Uterus (tissue), 2 donors: Measurements from ENCODE around the gene KRTAP11-1.

Source experiments
- POLR2A ChIP-seq, 2 donors: fragments of 450-650 bp; IDR thresholded peaks; one replicate each; pipeline ENCODE4 v1.6.1; 2016; ENCODE audit warnings: antibody characterized with exemption in 2 of 2, mild to moderate bottlenecking in 1 of 2, moderate library complexity in 1 of 2
- TF ChIP-seq, protein P1 (sequence below), 4 experiments: fragments of 200-600 bp in 2 of 4; fragments of 450-650 bp in 2 of 4; sonication (generic) in 2 of 4; IDR thresholded peaks; one replicate each; pipeline ENCODE4 v1.5.1; 2016 to 2019; ENCODE audit warnings: antibody characterized with exemption in 4 of 4, mild to moderate bottlenecking in 2 of 4, moderate library complexity in 1 of 4

DNA sequence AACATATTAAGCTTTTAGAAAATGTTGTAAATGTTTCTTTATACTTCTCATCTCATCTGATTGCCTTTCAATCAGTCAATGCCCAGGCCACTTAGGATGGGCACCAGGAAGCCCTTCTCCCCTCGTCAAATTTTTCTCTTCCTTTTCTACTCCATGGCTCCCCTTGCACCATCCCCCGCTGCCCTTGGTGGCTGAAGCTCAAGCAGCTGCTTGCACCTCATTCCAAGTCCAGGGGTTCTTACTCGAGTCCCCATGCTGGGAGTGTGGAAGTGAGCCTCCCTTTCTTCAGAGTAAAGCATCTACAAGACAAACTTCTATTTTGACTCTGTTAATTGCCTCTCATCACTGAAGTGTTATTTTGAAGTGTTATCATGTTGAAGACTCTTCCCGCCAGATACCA is 39.7 kb upstream of the KRTAP11-1 start:
- TF ChIP-seq, protein P1, sequence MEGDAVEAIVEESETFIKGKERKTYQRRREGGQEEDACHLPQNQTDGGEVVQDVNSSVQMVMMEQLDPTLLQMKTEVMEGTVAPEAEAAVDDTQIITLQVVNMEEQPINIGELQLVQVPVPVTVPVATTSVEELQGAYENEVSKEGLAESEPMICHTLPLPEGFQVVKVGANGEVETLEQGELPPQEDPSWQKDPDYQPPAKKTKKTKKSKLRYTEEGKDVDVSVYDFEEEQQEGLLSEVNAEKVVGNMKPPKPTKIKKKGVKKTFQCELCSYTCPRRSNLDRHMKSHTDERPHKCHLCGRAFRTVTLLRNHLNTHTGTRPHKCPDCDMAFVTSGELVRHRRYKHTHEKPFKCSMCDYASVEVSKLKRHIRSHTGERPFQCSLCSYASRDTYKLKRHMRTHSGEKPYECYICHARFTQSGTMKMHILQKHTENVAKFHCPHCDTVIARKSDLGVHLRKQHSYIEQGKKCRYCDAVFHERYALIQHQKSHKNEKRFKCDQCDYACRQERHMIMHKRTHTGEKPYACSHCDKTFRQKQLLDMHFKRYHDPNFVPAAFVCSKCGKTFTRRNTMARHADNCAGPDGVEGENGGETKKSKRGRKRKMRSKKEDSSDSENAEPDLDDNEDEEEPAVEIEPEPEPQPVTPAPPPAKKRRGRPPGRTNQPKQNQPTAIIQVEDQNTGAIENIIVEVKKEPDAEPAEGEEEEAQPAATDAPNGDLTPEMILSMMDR (IDR thresholded peaks at IDR 0.05) = no peak
- no peak for TF ChIP-seq POLR2A (IDR thresholded peaks at IDR 0.05)
